Effector memory CD8-positive, alpha-beta T cell (primary cell): ENCODE measurements around the gene LCLAT1.

Experiments used
- ATAC-seq: fragments of 150-1000 bp; cut with Tn5 transposase; replicated peaks from 2 replicates; pipeline ENCODE4 v1.10.0; 2021; ENCODE audit warnings: mild to moderate bottlenecking, moderate library complexity
- DNase-seq, 3 experiments: peaks; one replicate each; pipeline ENCODE4 v3.0.0; 2021
- H3K27ac Mint-ChIP-seq, 2 donors: one replicate each; pipeline ENCODE4 v1.8.0; 2022; ENCODE audit warnings: mild to moderate bottlenecking in 2 of 2, mixed read lengths in 2 of 2, moderate library complexity in 2 of 2
- H3K27me3 Mint-ChIP-seq, 2 donors: one replicate each; pipeline ENCODE4 v1.8.0; 2022; ENCODE audit warnings: mixed read lengths in 2 of 2
- H3K36me3 Mint-ChIP-seq: one replicate; pipeline ENCODE4 v1.8.0; 2022; ENCODE audit warnings: mild to moderate bottlenecking, moderate library complexity, mixed read lengths; ENCODE audit not compliant: insufficient read depth
- H3K4me1 Mint-ChIP-seq, 2 donors: one replicate each; pipeline ENCODE4 v1.8.0; 2022; ENCODE audit warnings: low read depth in 2 of 2, mixed read lengths in 2 of 2
- H3K4me3 Mint-ChIP-seq, 2 donors: one replicate each; pipeline ENCODE4 v1.8.0; 2022; ENCODE audit warnings: mild to moderate bottlenecking in 2 of 2, mixed read lengths in 2 of 2, moderate library complexity in 2 of 2
- H3K9me3 Mint-ChIP-seq, 2 donors: one replicate each; pipeline ENCODE4 v1.8.0; 2022; ENCODE audit warnings: mixed read lengths in 2 of 2

LCLAT1 gene

DNA sequence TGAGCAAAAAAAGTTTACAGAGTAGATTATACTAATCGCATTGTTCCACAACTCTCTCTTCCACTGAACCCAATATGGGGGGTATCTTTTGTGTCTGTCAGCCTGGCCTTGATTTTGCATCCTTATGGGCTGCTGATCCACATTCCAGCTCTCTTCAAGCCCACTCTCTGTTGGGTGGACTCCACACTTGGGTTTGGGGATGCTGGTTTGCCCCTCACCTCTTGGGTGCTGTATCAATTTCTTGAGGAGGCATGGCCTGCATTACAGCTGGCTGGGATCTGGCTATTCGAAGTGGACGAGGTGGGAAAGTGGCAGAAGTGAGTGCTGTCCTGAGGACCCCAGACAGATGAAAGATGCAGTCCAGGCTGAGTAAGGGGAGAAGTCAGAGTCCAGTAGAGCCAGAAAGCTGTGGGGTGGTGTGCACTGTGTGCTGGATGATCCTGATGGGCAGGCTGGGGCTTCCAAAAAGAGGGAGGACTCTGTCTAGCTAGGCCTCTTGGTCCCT lies 218.8 kb downstream of the LCLAT1 start:
- no peak for ATAC-seq
- H3K27ac Mint-ChIP-seq = no peak overlapping the region
- peaks cover 11 to 14% of the 10 kb centered on the region in 2 donors for H3K27me3 Mint-ChIP-seq
- no peak overlapping the region for H3K4me3 Mint-ChIP-seq
- no peaks in the 10 kb centered on the region for H3K4me1 Mint-ChIP-seq
- H3K36me3 Mint-ChIP-seq = peaks cover 3% of the 10 kb centered on the region
- peaks cover 0 to 13% of the 10 kb centered on the region in 2 donors for H3K9me3 Mint-ChIP-seq
- DNase-seq = no peak

- Mint-ChIP-seq H3K27ac (no peak overlapping the region), H3K9me3 (peaks cover 0 to 13% of the 10 kb centered on the region in 2 donors), H3K4me3 (no peak overlapping the region), H3K36me3 (peaks cover 3% of the 10 kb centered on the region), H3K27me3 (peaks cover 15 to 16% of the 10 kb centered on the region in 2 donors), H3K4me1 (no peaks in the 10 kb centered on the region)
- no peak for DNase-seq
- no peak for ATAC-seq
Observed at GRCh38 chr2:30666266-30666874, 219.3 kb downstream of the LCLAT1 start.

DNA sequence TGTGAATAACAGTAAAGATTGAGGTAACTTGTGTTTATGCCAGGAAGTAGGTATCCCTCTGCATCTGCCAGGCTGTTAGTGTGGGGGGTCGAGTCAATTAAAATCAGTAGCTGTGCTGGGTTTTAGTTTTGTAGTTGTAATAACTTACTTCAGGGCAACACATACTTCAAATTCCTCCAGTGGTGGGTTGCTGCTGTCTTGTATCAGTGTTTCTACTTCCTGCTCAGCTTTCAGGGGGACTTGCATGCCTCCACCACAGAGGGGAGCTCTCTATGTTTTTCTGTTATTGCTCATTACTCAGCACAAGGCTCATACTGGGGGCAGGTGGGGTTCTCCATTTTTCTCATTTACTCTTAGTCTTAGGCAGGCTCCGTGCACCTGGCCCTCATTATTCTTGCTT lies 223.4 kb downstream of the LCLAT1 start:
- Mint-ChIP-seq H3K4me3 (no peak overlapping the region), H3K36me3 (peaks cover 3% of the 10 kb centered on the region), H3K9me3 (peaks cover 0 to 13% of the 10 kb centered on the region in 2 donors), H3K27me3 (peaks cover 29 to 35% of the 10 kb centered on the region in 2 donors), H3K4me1 (no peaks in the 10 kb centered on the region), H3K27ac (peak overlapping the region in 1 of 2 donors; percentile 38)
- DNase-seq (no peak), ATAC-seq (no peak)

- H3K27me3 Mint-ChIP-seq = peaks cover 29 to 35% of the 10 kb centered on the region in 2 donors
- no peak overlapping the region for H3K27ac Mint-ChIP-seq
- peaks cover 3% of the 10 kb centered on the region for H3K36me3 Mint-ChIP-seq
- no peak overlapping the region for H3K4me3 Mint-ChIP-seq
- no peak for ATAC-seq
- no peaks in the 10 kb centered on the region for H3K4me1 Mint-ChIP-seq
- H3K9me3 Mint-ChIP-seq = peaks cover 0 to 13% of the 10 kb centered on the region in 2 donors
- no peak for DNase-seq
Observed at GRCh38 chr2:30673127-30673526, 226.1 kb downstream of the LCLAT1 start.

DNA sequence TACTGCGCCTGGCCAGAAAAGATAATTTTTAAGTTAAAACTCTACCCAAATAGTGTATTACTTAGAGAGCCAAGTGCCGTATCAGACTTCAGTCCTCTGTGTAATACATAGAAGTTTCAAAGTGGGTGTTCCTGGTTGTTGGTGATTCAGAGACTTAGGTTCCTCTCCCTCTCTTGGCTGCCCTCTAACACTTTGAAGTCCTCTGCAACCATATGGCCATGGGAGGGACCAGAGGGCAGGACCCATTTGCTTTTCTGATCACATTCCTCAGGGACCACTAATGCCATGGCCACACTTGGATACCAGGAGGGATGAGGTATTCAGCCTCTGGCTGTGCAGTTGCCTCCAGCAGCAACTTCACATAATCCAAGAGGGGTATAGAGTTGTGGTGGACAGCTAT lies 228.7 kb downstream of the LCLAT1 start:
- Mint-ChIP-seq H3K4me3 (no peak overlapping the region), H3K36me3 (no peaks in the 10 kb centered on the region), H3K27ac (no peak overlapping the region), H3K4me1 (no peaks in the 10 kb centered on the region), H3K27me3 (peaks cover 16 to 24% of the 10 kb centered on the region in 2 donors), H3K9me3 (no peaks in the 10 kb centered on the region)
- DNase-seq (no peak), ATAC-seq (no peak)

GRCh38 chr2:30677231-30677630 lies 230.2 kb downstream of the LCLAT1 start:
- ATAC-seq (no peak), DNase-seq (no peak)
- Mint-ChIP-seq H3K9me3 (no peaks in the 10 kb centered on the region), H3K4me1 (no peaks in the 10 kb centered on the region), H3K36me3 (no peaks in the 10 kb centered on the region), H3K4me3 (no peak overlapping the region), H3K27ac (no peak overlapping the region), H3K27me3 (peaks cover 9 to 16% of the 10 kb centered on the region in 2 donors)

GRCh38 chr2:30677861-30678385 lies 230.9 kb downstream of the LCLAT1 start:
- Mint-ChIP-seq H3K27me3 (peaks cover 2 to 15% of the 10 kb centered on the region in 2 donors), H3K27ac (peak overlapping the region in 1 of 2 donors; percentile 22), H3K4me3 (no peak overlapping the region), H3K9me3 (no peaks in the 10 kb centered on the region), H3K36me3 (no peaks in the 10 kb centered on the region), H3K4me1 (no peaks in the 10 kb centered on the region)
- ATAC-seq (no peak), DNase-seq (no peak)

DNA sequence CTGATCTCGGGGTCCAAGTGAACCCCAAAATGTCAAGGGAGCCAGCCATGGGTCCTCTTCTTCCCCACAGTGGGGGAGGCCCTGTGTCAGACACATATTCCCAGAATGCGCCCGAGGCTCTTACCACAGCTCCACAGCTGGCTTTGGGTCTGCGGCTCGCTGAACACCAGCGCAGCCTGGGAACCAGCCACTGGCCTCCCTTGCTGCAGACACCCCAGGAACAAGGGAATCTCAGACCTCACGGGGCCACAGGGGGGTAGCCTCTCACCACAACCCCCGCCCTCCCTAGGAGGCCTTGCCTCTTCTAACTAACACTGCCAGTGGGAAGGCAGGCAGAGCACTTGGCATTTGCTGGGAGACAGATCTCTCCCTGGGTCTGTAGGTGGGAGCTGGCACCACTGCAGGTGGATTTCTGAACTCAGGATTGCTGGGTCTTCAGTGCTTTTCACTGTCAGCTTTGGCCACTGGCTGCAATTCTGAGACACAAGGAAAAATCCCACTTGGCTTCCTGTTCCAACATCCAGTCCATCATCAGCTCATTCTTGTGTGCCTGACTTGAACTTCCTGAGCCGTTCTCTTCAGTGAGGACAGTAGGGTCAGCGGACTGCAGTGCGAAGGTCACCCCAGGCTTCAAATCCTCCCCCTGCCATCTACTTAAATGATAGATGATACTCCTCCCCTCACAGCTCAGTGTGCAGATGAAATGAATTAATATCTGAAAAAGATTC lies 231.5 kb downstream of the LCLAT1 start:
- Mint-ChIP-seq H3K4me3 (no peak overlapping the region), H3K9me3 (no peaks in the 10 kb centered on the region), H3K36me3 (no peaks in the 10 kb centered on the region), H3K27ac (no peak overlapping the region), H3K4me1 (no peaks in the 10 kb centered on the region), H3K27me3 (peaks cover 0 to 10% of the 10 kb centered on the region in 2 donors)
- DNase-seq (no peak), ATAC-seq (no peak)

- ATAC-seq (no peak), DNase-seq (no peak)
- Mint-ChIP-seq H3K27ac (no peak overlapping the region), H3K9me3 (no peaks in the 10 kb centered on the region), H3K36me3 (no peaks in the 10 kb centered on the region), H3K27me3 (peaks cover 0 to 5% of the 10 kb centered on the region in 2 donors), H3K4me3 (no peak overlapping the region), H3K4me1 (no peaks in the 10 kb centered on the region)
Observed at GRCh38 chr2:30679426-30680088, 232.5 kb downstream of the LCLAT1 start.

GRCh38 chr2:30680121-30680520 lies 233.1 kb downstream of the LCLAT1 start:
- no peaks in the 10 kb centered on the region for H3K36me3 Mint-ChIP-seq
- H3K9me3 Mint-ChIP-seq = no peaks in the 10 kb centered on the region
- DNase-seq (no peak), ATAC-seq (no peak)
- no peaks in the 10 kb centered on the region for H3K4me1 Mint-ChIP-seq
- peaks cover 4 to 5% of the 10 kb centered on the region in 2 donors for H3K27me3 Mint-ChIP-seq
- no peak overlapping the region for H3K27ac Mint-ChIP-seq
- H3K4me3 Mint-ChIP-seq = no peak overlapping the region

DNA sequence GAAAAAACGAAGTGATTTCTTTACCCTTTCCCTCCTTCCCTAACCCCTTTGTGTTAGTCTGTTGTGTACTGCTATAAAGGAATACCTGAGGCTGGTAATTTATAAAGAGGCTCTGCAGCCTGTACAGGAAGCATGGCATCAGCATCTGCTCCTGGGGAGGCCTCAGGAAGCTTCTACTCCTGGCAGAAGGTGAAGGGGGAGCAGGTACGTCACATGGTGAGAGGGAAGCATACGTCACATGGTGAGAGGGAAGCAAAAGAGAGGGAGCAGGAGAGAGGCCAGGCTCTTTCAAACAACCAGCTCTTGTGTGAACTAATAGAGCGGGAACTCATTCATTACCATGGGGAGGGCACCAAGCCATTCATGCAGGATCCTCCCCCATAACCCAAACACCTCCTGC lies 234.0 kb downstream of the LCLAT1 start:
- Mint-ChIP-seq H3K9me3 (no peaks in the 10 kb centered on the region), H3K4me1 (no peaks in the 10 kb centered on the region), H3K36me3 (no peaks in the 10 kb centered on the region), H3K27ac (no peak overlapping the region), H3K4me3 (no peak overlapping the region), H3K27me3 (peaks cover 5 to 11% of the 10 kb centered on the region in 2 donors)
- ATAC-seq (no peak), DNase-seq (no peak)

GRCh38 chr2:30683236-30683956 lies 236.3 kb downstream of the LCLAT1 start:
- ATAC-seq = no peak
- Mint-ChIP-seq H3K36me3 (no peaks in the 10 kb centered on the region), H3K27me3 (peaks cover 5 to 11% of the 10 kb centered on the region in 2 donors), H3K4me1 (peaks cover 0 to 2% of the 10 kb centered on the region in 2 donors), H3K4me3 (no peak overlapping the region), H3K27ac (no peak overlapping the region), H3K9me3 (no peaks in the 10 kb centered on the region)
- DNase-seq = no peak

- no peaks in the 10 kb centered on the region for H3K36me3 Mint-ChIP-seq
- H3K27ac Mint-ChIP-seq = no peak overlapping the region
- H3K27me3 Mint-ChIP-seq = peaks cover 5 to 11% of the 10 kb centered on the region in 2 donors
- H3K4me1 Mint-ChIP-seq = peaks cover 0 to 2% of the 10 kb centered on the region in 2 donors
- H3K4me3 Mint-ChIP-seq = no peak overlapping the region
- no peak for DNase-seq
- H3K9me3 Mint-ChIP-seq = no peaks in the 10 kb centered on the region
- ATAC-seq = no peak
Observed at GRCh38 chr2:30684026-30684425, 237.0 kb downstream of the LCLAT1 start.
